NCI-H128 (cell line): ENCODE data around the gene RASD2.

Source experiments
- DNase-seq: peaks from one replicate; lab custom pipeline; 2025; ENCODE audit not compliant: unreplicated experiment; lab: John Stamatoyannopoulos, UW

The RASD2 gene

GRCh38 chr22:35580351-35581022 is 39.9 kb downstream of the RASD2 start:
- no peak for DNase-seq

- DNase-seq, result no peak
These were observed 40.4 kb downstream of the RASD2 start for GRCh38 chr22:35581023-35581413.

GRCh38 chr22:35582218-35582860 is 41.7 kb downstream of the RASD2 start:
- DNase-seq, result no peak

GRCh38 chr22:35582861-35583670 is 42.4 kb downstream of the RASD2 start:
- peak; percentile 20 for DNase-seq

- no peak for DNase-seq
These were observed 46.1 kb downstream of the RASD2 start for GRCh38 chr22:35586771-35587170.

GRCh38 chr22:35587447-35587870 is 46.8 kb downstream of the RASD2 start:
- DNase-seq, result no peak

- DNase-seq, result no peak
These were observed 47.3 kb downstream of the RASD2 start for GRCh38 chr22:35587896-35588295.

GRCh38 chr22:35589071-35589755 is 48.6 kb downstream of the RASD2 start:
- DNase-seq, result no peak

- DNase-seq, result no peak
These were observed 49.1 kb downstream of the RASD2 start for GRCh38 chr22:35589756-35590093.

GRCh38 chr22:35590634-35591295 is 50.1 kb downstream of the RASD2 start:
- DNase-seq, result no peak

GRCh38 chr22:35591714-35592417 is 51.2 kb downstream of the RASD2 start:
- no peak for DNase-seq

- DNase-seq, result no peak
These were observed 51.9 kb downstream of the RASD2 start for GRCh38 chr22:35592418-35592967.

GRCh38 chr22:35593071-35593890 is 52.6 kb downstream of the RASD2 start:
- DNase-seq, result no peak

- DNase-seq, result no peak
These were observed 53.4 kb downstream of the RASD2 start for GRCh38 chr22:35593891-35594470.

- no peak for DNase-seq
These were observed 54.1 kb downstream of the RASD2 start for GRCh38 chr22:35594686-35595085.

GRCh38 chr22:35596821-35597220 is 56.2 kb downstream of the RASD2 start:
- no peak for DNase-seq

GRCh38 chr22:35597692-35598395 is 57.2 kb downstream of the RASD2 start:
- no peak for DNase-seq

- DNase-seq, result no peak
These were observed 57.7 kb downstream of the RASD2 start for GRCh38 chr22:35598396-35598710.
